ENCODE measurements around the gene PIK3R6. TPM values are rescaled to one million over a fixed set of nuclear protein-coding genes. Genes with fewer than 3 reads are reported as not detected.
A peak's percentile ranks its signal among the peaks of the same experiment; 100 is the strongest.

Gene PIK3R6
- total RNA-seq, 1 experiment from 2014 or later: not detected

GRCh38 chr17:8890671-8891070 lies 23.2 kb upstream of the PIK3R6 start:
- H3K79me2 ChIP-seq (ENCODE audit: low read length): no peaks in the 10 kb centered on the region
- ChIA-PET CTCF (no interaction called here), POLR2A (ENCODE audit: unreplicated experiment) (no interaction called here)
- ATAC-seq: no peak
- no peak for DNase-seq
- no peak overlapping the region for H3K4me2 ChIP-seq (ENCODE audit: low read length)
- no peak overlapping the region for H3K4me3 ChIP-seq (ENCODE audit: low read length)
- TF ChIP-seq CTCF (conservative IDR thresholded peaks at IDR 0.05; ENCODE audit: low read depth, low read length) (no peak), EZH2phosphoT487 (IDR thresholded peaks at IDR 0.05; ENCODE audit: borderline replicate concordance, low read length) (no peak), EZH2 (IDR thresholded peaks at IDR 0.05; ENCODE audit: low read length, unreplicated experiment) (no peak)
- H3K9ac ChIP-seq (ENCODE audit: low read length): no peak overlapping the region
- no peaks in the 10 kb centered on the region for H3K4me1 ChIP-seq (ENCODE audit: insufficient read depth, low read length)
- intact Hi-C loops (cut with micrococcal nuclease): no loop called here
- no peak overlapping the region for H3K27ac ChIP-seq (ENCODE audit: low read length)
- no peaks in the 10 kb centered on the region for H3K9me3 ChIP-seq (ENCODE audit: low read length)
- no peaks in the 10 kb centered on the region for H3F3A ChIP-seq (ENCODE audit: low read length, unreplicated experiment)
- no peaks in the 10 kb centered on the region for H3K27me3 ChIP-seq (ENCODE audit: low read length)
- no peaks in the 10 kb centered on the region for H4K20me1 ChIP-seq (ENCODE audit: low read length)
- no peak overlapping the region for H2AFZ ChIP-seq (ENCODE audit: low read length)
- H3K9me2 ChIP-seq (replicated peaks; ENCODE audit: low read length): no peaks in the 10 kb centered on the region
- H3K36me3 ChIP-seq (ENCODE audit: low read depth, low read length): no peaks in the 10 kb centered on the region
- BruUV-seq (replicated peaks): no TSS peak

- no peak for DNase-seq
- Histone ChIP-seq H2AFZ (ENCODE audit: low read length) (no peak overlapping the region), H3K4me1 (ENCODE audit: insufficient read depth, low read length) (no peaks in the 10 kb centered on the region), H3K27ac (ENCODE audit: low read length) (no peak overlapping the region), H3K4me2 (ENCODE audit: low read length) (no peak overlapping the region), H3K9ac (ENCODE audit: low read length) (no peak overlapping the region), H4K20me1 (ENCODE audit: low read length) (no peaks in the 10 kb centered on the region), H3K36me3 (ENCODE audit: low read depth, low read length) (no peaks in the 10 kb centered on the region), H3K79me2 (ENCODE audit: low read length) (no peaks in the 10 kb centered on the region), H3K9me2 (replicated peaks; ENCODE audit: low read length) (no peaks in the 10 kb centered on the region), H3F3A (ENCODE audit: low read length, unreplicated experiment) (no peaks in the 10 kb centered on the region), H3K9me3 (ENCODE audit: low read length) (no peaks in the 10 kb centered on the region), H3K4me3 (ENCODE audit: low read length) (no peak overlapping the region), H3K27me3 (ENCODE audit: low read length) (no peaks in the 10 kb centered on the region)
- POLR2A ChIA-PET (ENCODE audit: unreplicated experiment): no interaction called here
- ATAC-seq: no peak
- TF ChIP-seq EZH2 (IDR thresholded peaks at IDR 0.05; ENCODE audit: low read length, unreplicated experiment) (no peak), CTCF (conservative IDR thresholded peaks at IDR 0.05; ENCODE audit: low read depth, low read length) (no peak), EZH2phosphoT487 (IDR thresholded peaks at IDR 0.05; ENCODE audit: borderline replicate concordance, low read length) (no peak)
- no TSS peak for BruUV-seq (replicated peaks)
- CTCF ChIA-PET: no interaction called here
- intact Hi-C loops (cut with micrococcal nuclease): no loop called here
Measured at GRCh38 chr17:8889458-8890210, 22.2 kb upstream of the PIK3R6 start.

GRCh38 chr17:8888704-8889302 lies 21.3 kb upstream of the PIK3R6 start:
- ATAC-seq: no peak
- intact Hi-C loops (cut with micrococcal nuclease): no loop called here
- Histone ChIP-seq H3F3A (ENCODE audit: low read length, unreplicated experiment) (no peaks in the 10 kb centered on the region), H3K9me2 (replicated peaks; ENCODE audit: low read length) (no peaks in the 10 kb centered on the region), H3K27me3 (ENCODE audit: low read length) (no peaks in the 10 kb centered on the region), H3K4me1 (ENCODE audit: insufficient read depth, low read length) (no peaks in the 10 kb centered on the region), H3K9ac (ENCODE audit: low read length) (no peak overlapping the region), H3K36me3 (ENCODE audit: low read depth, low read length) (no peaks in the 10 kb centered on the region), H3K4me2 (ENCODE audit: low read length) (no peak overlapping the region), H2AFZ (ENCODE audit: low read length) (0 out of 2 replicates have a peak overlapping the region, but pooled peaks have one; percentile 38), H3K4me3 (ENCODE audit: low read length) (no peak overlapping the region), H3K27ac (ENCODE audit: low read length) (no peak overlapping the region), H3K9me3 (ENCODE audit: low read length) (no peaks in the 10 kb centered on the region), H4K20me1 (ENCODE audit: low read length) (no peaks in the 10 kb centered on the region), H3K79me2 (ENCODE audit: low read length) (no peaks in the 10 kb centered on the region)
- ChIA-PET POLR2A (ENCODE audit: unreplicated experiment) (no interaction called here), CTCF (interaction anchor here (0.6 kb wide), 2 partner anchors 109 to 650 kb away, joined by 3 read pairs; no protein-coding TSS in a partner anchor)
- no TSS peak for BruUV-seq (replicated peaks)
- TF ChIP-seq EZH2phosphoT487 (IDR thresholded peaks at IDR 0.05; ENCODE audit: borderline replicate concordance, low read length) (no peak), EZH2 (IDR thresholded peaks at IDR 0.05; ENCODE audit: low read length, unreplicated experiment) (no peak), CTCF (conservative IDR thresholded peaks at IDR 0.05; ENCODE audit: low read depth, low read length) (no peak)
- no peak for DNase-seq

All from PC-3 (cell line).